DMS53 (cell line): ENCODE measurements around the gene AKIRIN1.
"Not testable (repeated sequence)": the region's sequence is repeated elsewhere in the genome, so short reads cannot be mapped to it uniquely, and the experiment has no call there.

Experiments used
- DNase-seq: peaks from one replicate; lab custom pipeline; 2025; lab: John Stamatoyannopoulos, UW

Gene AKIRIN1

GRCh38 chr1:39045231-39045630 lies 54.2 kb downstream of the AKIRIN1 start:
- no peak for DNase-seq

GRCh38 chr1:39046613-39047210 lies 55.6 kb downstream of the AKIRIN1 start:
- no peak for DNase-seq

GRCh38 chr1:39047374-39048229 lies 56.5 kb downstream of the AKIRIN1 start:
- peak; percentile 10 for DNase-seq

GRCh38 chr1:39048745-39049370 lies 57.8 kb downstream of the AKIRIN1 start:
- no peak for DNase-seq

- no peak for DNase-seq
Measured at GRCh38 chr1:39050001-39050400, 58.9 kb downstream of the AKIRIN1 start.

- not testable (repeated sequence) for DNase-seq
Measured at GRCh38 chr1:39051193-39051850, 60.2 kb downstream of the AKIRIN1 start.

GRCh38 chr1:39051956-39052355 lies 60.9 kb downstream of the AKIRIN1 start:
- DNase-seq = no peak

- DNase-seq = not testable (repeated sequence)
Measured at GRCh38 chr1:39055213-39055710, 64.2 kb downstream of the AKIRIN1 start.
